ENCODE data around the gene SMPX. TPM values are rescaled to one million over a fixed set of nuclear protein-coding genes. Genes with fewer than 3 reads are reported as not detected.

SMPX gene
- total and polyA plus RNA-seq, 7 donors, result 207 to 863 (median 427) TPM

- Histone ChIP-seq H3K27ac (peak overlapping the region; percentile 36), H3K4me1 (peaks cover 35% of the 10 kb centered on the region), H3K4me3 (no peak overlapping the region), H3K27me3 (ENCODE audit: insufficient read depth in 3 of 3, low read length in 2 of 3) (peaks cover 0 to 14% (median 0%) of the 10 kb centered on the region in 3 donors), H3K36me3 (ENCODE audit: insufficient read depth in 1 of 2, low read depth in 1 of 2) (peaks cover 0 to 4% of the 10 kb centered on the region in 2 donors), H3K9me3 (no peaks in the 10 kb centered on the region)
- intact Hi-C loops (cut with DNase I), result no loop called here
- peak; percentile 35 for TF ChIP-seq CTCF (IDR thresholded peaks at IDR 0.05)
- 16 to 39% (median 30%) methylated on average over 2 of the region's 2 CpGs for WGBS, 3 donors
- peak in 2 of 4 donors; percentile 55 to 57 for ATAC-seq
- no peak for DNase-seq
These were observed 32.4 kb downstream of the SMPX start for GRCh38 chrX:21725496-21725895.

GRCh38 chrX:21723814-21724213 lies 34.1 kb downstream of the SMPX start:
- Histone ChIP-seq H3K4me3 (no peak overlapping the region), H3K4me1 (peaks cover 31% of the 10 kb centered on the region), H3K27ac (no peak overlapping the region), H3K36me3 (ENCODE audit: insufficient read depth in 1 of 2, low read depth in 1 of 2) (peaks cover 0 to 4% of the 10 kb centered on the region in 2 donors), H3K9me3 (no peaks in the 10 kb centered on the region), H3K27me3 (ENCODE audit: insufficient read depth in 3 of 3, low read length in 2 of 3) (peaks cover 0 to 14% (median 0%) of the 10 kb centered on the region in 3 donors)
- TF ChIP-seq CTCF (IDR thresholded peaks at IDR 0.05), result no peak
- WGBS, 3 donors, result 28 to 42% (median 37%) methylated on average over 4 of the region's 4 CpGs
- no peak for ATAC-seq
- no peak for DNase-seq
- intact Hi-C loops (cut with DNase I), result no loop called here

- no peak for DNase-seq
- no peak overlapping the region for H3K4me3 ChIP-seq
- H3K27me3 ChIP-seq (ENCODE audit: insufficient read depth in 3 of 3, low read length in 2 of 3), result peaks cover 0 to 9% (median 0%) of the 10 kb centered on the region in 3 donors
- TF ChIP-seq CTCF (IDR thresholded peaks at IDR 0.05), result no peak
- ATAC-seq, result no peak
- no peak overlapping the region for H3K27ac ChIP-seq
- H3K9me3 ChIP-seq, result no peaks in the 10 kb centered on the region
- no peaks in the 10 kb centered on the region for H3K36me3 ChIP-seq (ENCODE audit: insufficient read depth in 1 of 2, low read depth in 1 of 2)
- H3K4me1 ChIP-seq, result peaks cover 26% of the 10 kb centered on the region
- intact Hi-C loops (cut with DNase I), result no loop called here
These were observed 34.8 kb downstream of the SMPX start for GRCh38 chrX:21723084-21723483.

- ATAC-seq (peak in 3 of 4 donors; percentile 21 to 51 (median 34)), DNase-seq (no peak)
- H3K4me1 ChIP-seq, result peaks cover 20% of the 10 kb centered on the region
- intact Hi-C loops (cut with DNase I), result no loop called here
- peaks cover 0 to 9% (median 0%) of the 10 kb centered on the region in 3 donors for H3K27me3 ChIP-seq (ENCODE audit: insufficient read depth in 3 of 3, low read length in 2 of 3)
- no peak for TF ChIP-seq CTCF (IDR thresholded peaks at IDR 0.05)
- peaks cover 0 to 4% of the 10 kb centered on the region in 2 donors for H3K36me3 ChIP-seq (ENCODE audit: insufficient read depth in 1 of 2, low read depth in 1 of 2)
- H3K27ac ChIP-seq, result peak overlapping the region; percentile 58
- no peaks in the 10 kb centered on the region for H3K9me3 ChIP-seq
- WGBS, 3 donors, result 33 to 43% (median 33%) methylated on average over 3 of the region's 3 CpGs
- H3K4me3 ChIP-seq, result no peak overlapping the region
These were observed 36.7 kb downstream of the SMPX start for GRCh38 chrX:21721195-21721594.

- Histone ChIP-seq H3K27me3 (ENCODE audit: insufficient read depth in 3 of 3, low read length in 2 of 3) (no peaks in the 10 kb centered on the region), H3K4me1 (peaks cover 6% of the 10 kb centered on the region), H3K36me3 (ENCODE audit: insufficient read depth in 1 of 2, low read depth in 1 of 2) (peaks cover 0 to 4% of the 10 kb centered on the region in 2 donors), H3K4me3 (no peak overlapping the region), H3K9me3 (no peaks in the 10 kb centered on the region), H3K27ac (peak overlapping the region; percentile 58)
- no peak for TF ChIP-seq CTCF (IDR thresholded peaks at IDR 0.05)
- WGBS, 3 donors, result 53 to 68% (median 66%) methylated on average over 5 of the region's 5 CpGs
- intact Hi-C loops (cut with DNase I), result no loop called here
- DNase-seq, result no peak
- ATAC-seq, result no peak
These were observed 39.3 kb downstream of the SMPX start for GRCh38 chrX:21718575-21718974.
